GM12878 (cell line): ENCODE data around the gene ADAMTS13. TPM values are rescaled to one million over a fixed set of nuclear protein-coding genes. Genes with fewer than 3 reads are reported as not detected.

Experiments used
- ATAC-seq: fragments of 200-7000 bp; cut with Tn5 transposase; 3 replicates; pipeline ENCODE4 v1.9.1; 2020; ENCODE audit warnings: mild to moderate bottlenecking, moderate library complexity
- BruUV-seq: library from RNA; stranded (reverse); fragments of 400-500 nt; replicated peaks from 2 replicates; lab custom pipeline; 2021; lab: Mats Ljungman, UMichigan
- CTCF ChIA-PET: fragments of 300-600 bp; sonication (Branson Sonifier 250); formaldehyde crosslinking; extraction: SDS; loops from one replicate; lab custom pipeline; 2021; ENCODE audit warnings: inconsistent platforms; lab: Yijun Ruan, JAX
- POLR2A ChIA-PET: fragments of 350-600 bp; formaldehyde crosslinking; extraction: SDS; loops from one replicate; lab custom pipeline; 2021; ENCODE audit warnings: inconsistent platforms; lab: Charles Lee
- RAD21 ChIA-PET: fragments of 300-600 bp; sonication (Branson Sonifier 250); formaldehyde crosslinking; loops from one replicate; lab custom pipeline; 2023; ENCODE audit warnings: antibody characterized with exemption; ENCODE audit not compliant: unreplicated experiment; lab: Charles Lee
- SMC1A ChIA-PET: fragments of 300-600 bp; sonication (Branson Sonifier 250); formaldehyde crosslinking; loops from one replicate; lab custom pipeline; 2023; ENCODE audit not compliant: unreplicated experiment, uncharacterized antibody; lab: Charles Lee
- DNase-seq: peaks from one replicate; pipeline ENCODE4 v3.0.0-alpha.2; 2011; ENCODE audit warnings: low read depth, low spot score
- FAIRE-seq: peaks from 3 replicates; lab custom pipeline; 2011; peaks lifted over from hg19 to GRCh38; lab: Jason Lieb, UNC
- H2AFZ ChIP-seq: 2 replicates; pipeline ENCODE4 v1.6.0; 2011; ENCODE audit warnings: low read depth, low read length, control low read depth; ENCODE audit not compliant: control insufficient read depth
- H3K27ac ChIP-seq: 2 replicates; pipeline ENCODE4 v1.5.1; 2011; ENCODE audit warnings: control low read depth; ENCODE audit not compliant: control insufficient read depth, insufficient read depth
- H3K27me3 ChIP-seq, 2 experiments: replicated peaks in 1 of 2; 2 replicates each; pipeline versions ENCODE4 v1.6.0 to v1.6.1; 2011; ENCODE audit warnings: low read length in 1 of 2; ENCODE audit not compliant: control insufficient read depth in 2 of 2, insufficient read depth in 2 of 2
- H3K36me3 ChIP-seq, 2 experiments: 2 replicates each; pipeline ENCODE4 v1.5.1; 2011; ENCODE audit warnings: low read length in 1 of 2; ENCODE audit not compliant: control insufficient read depth in 2 of 2, insufficient read depth in 2 of 2
- H3K4me1 ChIP-seq: 2 replicates; pipeline ENCODE4 v1.6.1; 2011; ENCODE audit warnings: mild to moderate bottlenecking, low read length, moderate library complexity, mixed read lengths; ENCODE audit not compliant: control insufficient read depth, insufficient read depth
- H3K4me2 ChIP-seq: 2 replicates; pipeline ENCODE4 v1.6.0; 2011; ENCODE audit warnings: control low read depth; ENCODE audit not compliant: control insufficient read depth, insufficient read depth
- H3K4me3 ChIP-seq: fragments of 200-600 bp; sonication (generic); 2 replicates; pipeline ENCODE4 v1.5.1; 2016
- H3K79me2 ChIP-seq: 2 replicates; pipeline ENCODE4 v1.6.0; 2011; ENCODE audit warnings: low read length; ENCODE audit not compliant: control insufficient read depth, insufficient read depth
- H3K9ac ChIP-seq: 2 replicates; pipeline ENCODE4 v1.8.0; 2011; ENCODE audit warnings: low read length, control low read depth, mixed read lengths; ENCODE audit not compliant: control insufficient read depth, insufficient read depth
- H3K9me3 ChIP-seq: replicated peaks from 3 replicates; pipeline ENCODE4 v1.5.1; 2011; ENCODE audit warnings: mild to moderate bottlenecking, low read length; ENCODE audit not compliant: control insufficient read depth, insufficient read depth
- H4K20me1 ChIP-seq: 2 replicates; pipeline ENCODE4 v1.6.0; 2011; ENCODE audit not compliant: control insufficient read depth, insufficient read depth
- ASH2L ChIP-seq: fragments of 300-600, 200-600 bp; sonication (generic); IDR thresholded peaks from 2 replicates; pipeline ENCODE4 v1.6.1; 2017; ENCODE audit warnings: low read depth, mild to moderate bottlenecking, borderline replicate concordance
- CBX5 ChIP-seq: sonication (generic); IDR thresholded peaks from 2 replicates; pipeline ENCODE4 v1.6.1; 2016; ENCODE audit warnings: low read depth, moderate library complexity, mild to moderate bottlenecking, inconsistent platforms
- CEBPB ChIP-seq, 2 experiments: fragments of 150-350 bp in 1 of 2; IDR thresholded peaks; 2 replicates each; pipeline ENCODE4 v1.6.1; 2012 to 2014; ENCODE audit warnings: low read depth in 2 of 2, low read length in 2 of 2, borderline replicate concordance in 1 of 2, inconsistent platforms in 1 of 2
- HCFC1 ChIP-seq: fragments of 150-350 bp; IDR thresholded peaks from 2 replicates; pipeline ENCODE4 v1.6.1; 2014; ENCODE audit warnings: low read length
- LARP7 ChIP-seq: fragments of 450-650 bp; IDR thresholded peaks from 2 replicates; pipeline ENCODE4 v1.6.1; 2017; ENCODE audit warnings: mild to moderate bottlenecking
- MTA2 ChIP-seq: fragments of 450-650 bp; IDR thresholded peaks from 2 replicates; pipeline ENCODE4 v1.6.1; 2016; ENCODE audit warnings: low read depth, mild to moderate bottlenecking, moderate library complexity
- MYB ChIP-seq: fragments of 150-350 bp; IDR thresholded peaks from 2 replicates; pipeline ENCODE4 v1.6.1; 2014; ENCODE audit warnings: mild to moderate bottlenecking, low read depth, low read length, borderline replicate concordance
- NFIC ChIP-seq: IDR thresholded peaks from 2 replicates; pipeline ENCODE4 v1.6.1; 2012; ENCODE audit warnings: low read depth, mild to moderate bottlenecking, inconsistent platforms, low read length, moderate library complexity
- NR2F1 ChIP-seq: fragments of 450-650 bp; conservative IDR thresholded peaks from 2 replicates; pipeline ENCODE4 v1.6.1; 2017; ENCODE audit warnings: mild to moderate bottlenecking
- PAX5 ChIP-seq: IDR thresholded peaks from 2 replicates; pipeline ENCODE4 v1.6.1; 2011; ENCODE audit warnings: low read depth, low read length, borderline replicate concordance
- POLR2AphosphoS2 ChIP-seq: IDR thresholded peaks from 2 replicates; pipeline ENCODE4 v1.6.1; 2011; ENCODE audit warnings: low read depth, mild to moderate bottlenecking, low read length, improper control_type of control experiment, moderate library complexity
- RB1 ChIP-seq: fragments of 450-650 bp; formaldehyde crosslinking; IDR thresholded peaks from 2 replicates; pipeline ENCODE4 v1.6.1; 2017; ENCODE audit warnings: mild to moderate bottlenecking, borderline replicate concordance
- RBBP5 ChIP-seq: fragments of 200-600 bp; sonication (generic); conservative IDR thresholded peaks from 2 replicates; pipeline ENCODE4 v1.6.1; 2016
- RUNX3 ChIP-seq: IDR thresholded peaks from 2 replicates; pipeline ENCODE4 v1.6.1; 2012; ENCODE audit warnings: low read length, inconsistent platforms
- SIN3A ChIP-seq: IDR thresholded peaks from 2 replicates; pipeline ENCODE4 v1.6.1; 2012; ENCODE audit warnings: low read depth, low read length, improper control_type of control experiment
- STAT1 ChIP-seq: fragments of 450-650 bp; conservative IDR thresholded peaks from 2 replicates; pipeline ENCODE4 v1.6.1; 2014; ENCODE audit warnings: antibody characterized with exemption, mild to moderate bottlenecking
- ZNF622 ChIP-seq: fragments of 450-650 bp; IDR thresholded peaks from 2 replicates; pipeline ENCODE4 v1.6.1; 2017; ENCODE audit warnings: mild to moderate bottlenecking, inconsistent platforms
- ZZZ3 ChIP-seq: IDR thresholded peaks from 2 replicates; pipeline ENCODE4 v1.6.1; 2011; ENCODE audit warnings: low read depth; ENCODE audit not compliant: control insufficient read depth, insufficient read length
- WGBS: methylation state at CpG from one replicate; pipeline ENCODE4 v1.1.6; 2016; ENCODE audit warnings: low lambda C conversion rate; ENCODE audit not compliant: insufficient replicate concordance, insufficient coverage; ENCODE audit errors: missing lambda C conversion rate; 5-methylcytosine and 5-hydroxymethylcytosine counted together
- in situ Hi-C: fragments of 300-500 bp; cut with MboI; formaldehyde crosslinking; loops from 9 replicates; pipeline ENCODE4 v1.14.3; 2018; ENCODE audit warnings: mixed read lengths
- intact Hi-C: fragments of 100-400 bp; cut with micrococcal nuclease; formaldehyde crosslinking; loops from one replicate; pipeline ENCODE4 v1.14.2; 2022; ENCODE audit not compliant: unreplicated experiment
- polyA plus RNA-seq, 11 experiments: library from polyadenylated mRNA; depleted of rRNA in 4 of 11; unstranded in 6 of 11; stranded (reverse) in 5 of 11; fragments of >200 nt; fragmentation: Nextera tagmentation in 4 of 11; fragmentation: Illumina TruSeq in 1 of 11; extraction: Ambion mirVana in 4 of 11; extraction: Trizol in 1 of 11; gene quantifications; 1 replicate in 1 of 11; 2 replicates in 10 of 11; pipeline versions ENCODE4 v1.2.1 to v1.2.3, GENCODE V29; 2011 to 2016; ENCODE audit warnings: inconsistent platforms in 2 of 11, missing spikeins in 2 of 11, low read depth in 1 of 11
- total RNA-seq, 4 experiments: library from RNA; depleted of rRNA in 3 of 4; stranded (reverse); fragments of >200 nt in 3 of 4; fragmentation: Illumina TruSeq in 1 of 4; extraction: Trizol in 1 of 4; gene quantifications; 2 replicates each; pipeline versions ENCODE4 v1.2.1 to v1.2.3, GENCODE V29; 2013 to 2021
- TF ChIP-seq, protein P1 (sequence below): IDR thresholded peaks from 2 replicates; pipeline ENCODE4 v1.6.1; 2011; ENCODE audit warnings: mild to moderate bottlenecking, low read depth, low read length, moderate library complexity; ENCODE audit not compliant: insufficient replicate concordance

Gene ADAMTS13
- total and polyA plus RNA-seq, 10 of the 15 experiments (the other 5 are each of a cell fraction or from before 2014, with no cell fraction given): 0.08 to 2.4 (median 0.28) TPM

GRCh38 chr9:133397370-133397769, 24.8 kb upstream of the ADAMTS13 start:
- no peak overlapping the region for H3K9ac ChIP-seq
- no peaks in the 10 kb centered on the region for H3K27me3 ChIP-seq
- RAD21 ChIA-PET: no interaction called here
- 41% methylated on average over 6 of the region's 6 CpGs for WGBS
- H4K20me1 ChIP-seq: no peaks in the 10 kb centered on the region
- no peak overlapping the region for H2AFZ ChIP-seq
- DNase-seq: no peak
- no peak for TF ChIP-seq ZZZ3
- TF ChIP-seq NFIC: no peak
- TF ChIP-seq ASH2L: no peak
- no peak for TF ChIP-seq HCFC1
- TF ChIP-seq RBBP5: no peak
- no peak for TF ChIP-seq CEBPB (IDR thresholded peaks at IDR 0.05; ENCODE audit: borderline replicate concordance in 1 of 2, low read depth in 2 of 2, low read length in 2 of 2)
- TF ChIP-seq POLR2AphosphoS2: no peak
- no peak for TF ChIP-seq MTA2
- TF ChIP-seq, protein P1, sequence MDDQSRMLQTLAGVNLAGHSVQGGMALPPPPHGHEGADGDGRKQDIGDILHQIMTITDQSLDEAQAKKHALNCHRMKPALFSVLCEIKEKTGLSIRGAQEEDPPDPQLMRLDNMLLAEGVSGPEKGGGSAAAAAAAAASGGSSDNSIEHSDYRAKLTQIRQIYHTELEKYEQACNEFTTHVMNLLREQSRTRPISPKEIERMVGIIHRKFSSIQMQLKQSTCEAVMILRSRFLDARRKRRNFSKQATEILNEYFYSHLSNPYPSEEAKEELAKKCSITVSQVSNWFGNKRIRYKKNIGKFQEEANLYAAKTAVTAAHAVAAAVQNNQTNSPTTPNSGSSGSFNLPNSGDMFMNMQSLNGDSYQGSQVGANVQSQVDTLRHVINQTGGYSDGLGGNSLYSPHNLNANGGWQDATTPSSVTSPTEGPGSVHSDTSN: no peak
- no peak for TF ChIP-seq MYB
- no peak for TF ChIP-seq ZNF622
- no peak for TF ChIP-seq PAX5
- no peak for TF ChIP-seq SIN3A
- no peak for TF ChIP-seq LARP7
- TF ChIP-seq RB1: no peak
- TF ChIP-seq NR2F1: no peak
- no peak for TF ChIP-seq RUNX3
- no peak for TF ChIP-seq STAT1
- TF ChIP-seq CBX5: no peak
- TF ChIP-seq, all 136 proteins: peak for 0
- Histone ChIP-seq H3K4me1 (no peaks in the 10 kb centered on the region), H3K79me2 (no peaks in the 10 kb centered on the region), H3K9me3 (no peaks in the 10 kb centered on the region), H3K36me3 (no peaks in the 10 kb centered on the region; a peak in 1 of 4 replicates), H3K27ac (no peak overlapping the region), H3K4me3 (no peak overlapping the region), H3K4me2 (no peak overlapping the region)
- CTCF ChIA-PET: interaction anchor here (0.6 to 3.2 kb wide), 2 partner anchors 40 to 326 kb away, joined by 5 to 13 read pairs; no protein-coding TSS in a partner anchor
- ATAC-seq (no peak), FAIRE-seq (no peak)
- POLR2A ChIA-PET: no interaction called here
- intact Hi-C loops: no loop called here
- SMC1A ChIA-PET: no interaction called here
- in situ Hi-C loops: no loop called here
- BruUV-seq: no TSS peak
